NCI-H510A (cell line): Measurements from ENCODE around the gene ADM2.
"Not testable (repeated sequence)": the region's sequence is repeated elsewhere in the genome, so short reads cannot be mapped to it uniquely, and the experiment has no call there.

Experiments used
- DNase-seq: peaks from one replicate; lab custom pipeline; 2025; lab: John Stamatoyannopoulos, UW

ADM2 gene

GRCh38 chr22:50481440-50482106 lies at the start of gene ADM2:
Gene ADM2 (plus strand): TSS chr22:50481543. CDS start chr22:50481848, 305 bp downstream.
- DNase-seq: no peak

- no peak for DNase-seq
Observed at GRCh38 chr22:50432131-50432876, 49.0 kb upstream of the ADM2 start.

GRCh38 chr22:50432877-50433510 lies 48.3 kb upstream of the ADM2 start:
- not testable (repeated sequence) for DNase-seq

- DNase-seq: no peak
Observed at GRCh38 chr22:50434849-50435248, 46.5 kb upstream of the ADM2 start.

- DNase-seq: no peak
Observed at GRCh38 chr22:50435291-50436014, 45.9 kb upstream of the ADM2 start.

GRCh38 chr22:50436015-50436830 lies 45.1 kb upstream of the ADM2 start:
- no peak for DNase-seq

- DNase-seq: no peak
Observed at GRCh38 chr22:50436841-50437341, 44.5 kb upstream of the ADM2 start.

- no peak for DNase-seq
Observed at GRCh38 chr22:50437511-50438304, 43.6 kb upstream of the ADM2 start.

- no peak for DNase-seq
Observed at GRCh38 chr22:50438305-50439275, 42.8 kb upstream of the ADM2 start.

GRCh38 chr22:50439314-50439870 lies 42.0 kb upstream of the ADM2 start:
- no peak for DNase-seq

GRCh38 chr22:50439871-50440331 lies 41.4 kb upstream of the ADM2 start:
- DNase-seq: no peak

GRCh38 chr22:50440544-50441249 lies 40.6 kb upstream of the ADM2 start:
- DNase-seq: no peak

- no peak for DNase-seq
Observed at GRCh38 chr22:50441428-50441993, 39.8 kb upstream of the ADM2 start.

- DNase-seq: no peak
Observed at GRCh38 chr22:50443197-50443596, 38.1 kb upstream of the ADM2 start.

GRCh38 chr22:50443801-50444625 lies 37.3 kb upstream of the ADM2 start:
- DNase-seq: no peak

GRCh38 chr22:50444663-50445062 lies 36.7 kb upstream of the ADM2 start:
- DNase-seq: no peak
